ENCODE measurements around the gene FUZ.

GRCh38 chr19:49838885-49839588, 25.9 kb upstream of the FUZ start:
- TF ChIP-seq CTCF (IDR thresholded peaks at IDR 0.05) (no peak), EP300 (IDR thresholded peaks at IDR 0.05) (no peak), POLR2A (IDR thresholded peaks at IDR 0.05) (no peak), POLR2AphosphoS5 (IDR thresholded peaks at IDR 0.05) (no peak)

All from gastroesophageal sphincter (tissue), 3 donors.